Stomach (tissue), 4 donors: Measurements from ENCODE around the gene GRIK5.

Source experiments
- CTCF ChIP-seq, 7 experiments: fragments of 450-650 bp in 4 of 7; fragments of 200-600 bp in 3 of 7; sonication (generic) in 3 of 7; IDR thresholded peaks; one replicate each; pipeline ENCODE4 v1.5.1; 2016 to 2019; ENCODE audit warnings: antibody characterized with exemption in 7 of 7, control low read depth in 2 of 7, mild to moderate bottlenecking in 1 of 7
- POLR2A ChIP-seq, 4 donors: fragments of 450-650 bp; IDR thresholded peaks; one replicate each; pipeline ENCODE4 v1.6.1; 2016; ENCODE audit warnings: antibody characterized with exemption in 4 of 4, control low read depth in 2 of 4, mild to moderate bottlenecking in 1 of 4, moderate library complexity in 1 of 4

DNA sequence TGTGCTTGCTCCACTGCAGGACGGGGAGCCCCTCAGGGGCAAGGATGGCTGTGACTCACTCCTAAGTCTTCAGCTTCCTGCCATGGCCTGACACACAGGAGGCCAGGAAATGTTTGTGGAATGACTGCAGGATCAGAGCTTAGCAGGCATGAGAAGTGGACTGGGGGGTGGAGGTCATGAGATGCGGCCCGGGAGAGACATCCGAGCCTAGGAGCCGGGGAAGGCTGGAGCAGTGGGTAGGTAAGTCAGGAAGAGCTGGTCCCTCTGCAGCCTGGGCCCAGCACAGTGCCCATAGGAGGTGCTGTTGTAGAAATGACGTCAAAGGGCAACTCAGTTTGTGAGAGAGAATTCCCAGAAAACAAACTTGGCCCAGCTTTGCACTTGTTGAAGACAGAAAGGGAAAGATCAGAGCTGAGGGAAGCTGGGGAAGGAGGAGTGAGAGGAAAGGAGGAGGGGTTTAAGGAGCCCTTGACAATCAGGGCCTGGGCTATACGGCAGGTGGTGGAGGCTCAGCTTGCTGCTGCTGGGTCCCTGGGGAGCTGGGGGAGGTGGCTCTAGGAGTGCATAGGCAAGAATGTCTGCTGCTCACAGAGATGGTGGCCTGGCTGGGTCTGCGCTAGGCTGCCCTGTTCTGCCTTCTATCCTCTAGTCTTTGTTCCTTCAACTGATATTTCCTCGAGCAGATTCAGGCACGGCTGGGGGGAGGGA is 43.8 kb upstream of the GRIK5 start:
- no peak for TF ChIP-seq POLR2A (IDR thresholded peaks at IDR 0.05)
- no peak for TF ChIP-seq CTCF (IDR thresholded peaks at IDR 0.05)
